Activated CD8-positive, alpha-beta T cell treated with anti-CD3 and anti-CD28 coated beads for 36 hours (primary cell): Measurements from ENCODE around the gene PPP1R13L. TPM values are rescaled to one million over a fixed set of nuclear protein-coding genes. Genes with fewer than 3 reads are reported as not detected.

ENCODE experiments used
- ATAC-seq: fragments of 200-7000 bp; cut with Tn5 transposase; one replicate; pipeline ENCODE4 v1.10.0; 2021; ENCODE audit warnings: mild to moderate bottlenecking, moderate library complexity
- CTCF ChIA-PET: fragments of 350-600 bp; sonication (Branson Sonifier 250); formaldehyde crosslinking; loops from one replicate; lab custom pipeline; 2021; ENCODE audit warnings: antibody characterized with exemption; lab: Charles Lee
- POLR2A ChIA-PET: fragments of 350-600 bp; sonication (Branson Sonifier 250); formaldehyde crosslinking; loops from one replicate; lab custom pipeline; 2021; ENCODE audit warnings: antibody characterized with exemption; lab: Charles Lee
- DNase-seq: peaks from one replicate; pipeline ENCODE4 v3.0.0-alpha.2; 2020
- H3K27ac Mint-ChIP-seq: one replicate; pipeline ENCODE4 v1.8.0; 2021; ENCODE audit warnings: mild to moderate bottlenecking, mixed read lengths
- H3K27me3 Mint-ChIP-seq: one replicate; pipeline ENCODE4 v1.8.0; 2021; ENCODE audit warnings: mixed read lengths
- H3K36me3 Mint-ChIP-seq: one replicate; pipeline ENCODE4 v1.8.0; 2021; ENCODE audit warnings: low read depth, mixed read lengths
- H3K4me1 Mint-ChIP-seq: one replicate; pipeline ENCODE4 v1.8.0; 2021; ENCODE audit warnings: low read depth, mixed read lengths
- H3K4me3 Mint-ChIP-seq: one replicate; pipeline ENCODE4 v1.8.0; 2021; ENCODE audit warnings: mild to moderate bottlenecking, moderate library complexity, mixed read lengths
- H3K9me3 Mint-ChIP-seq: one replicate; pipeline ENCODE4 v1.8.0; 2021; ENCODE audit warnings: mixed read lengths
- intact Hi-C: fragments of 100-400 bp; cut with micrococcal nuclease; formaldehyde crosslinking; loops from one replicate; pipeline ENCODE4 v1.10.0; 2022
- total RNA-seq, 2 experiments: library from RNA; stranded (reverse); gene quantifications; one replicate each; pipeline ENCODE4 v1.2.3, GENCODE V29; 2021
- TF ChIP-seq, protein P1 (sequence below): fragments of 200-600 bp; IDR thresholded peaks from one replicate; pipeline ENCODE4 v1.8.0; 2022; ENCODE audit warnings: antibody characterized with exemption, mild to moderate bottlenecking

The PPP1R13L gene
- total RNA-seq, 2 experiments from 2014 or later, result 4.6 to 5.8 TPM

DNA sequence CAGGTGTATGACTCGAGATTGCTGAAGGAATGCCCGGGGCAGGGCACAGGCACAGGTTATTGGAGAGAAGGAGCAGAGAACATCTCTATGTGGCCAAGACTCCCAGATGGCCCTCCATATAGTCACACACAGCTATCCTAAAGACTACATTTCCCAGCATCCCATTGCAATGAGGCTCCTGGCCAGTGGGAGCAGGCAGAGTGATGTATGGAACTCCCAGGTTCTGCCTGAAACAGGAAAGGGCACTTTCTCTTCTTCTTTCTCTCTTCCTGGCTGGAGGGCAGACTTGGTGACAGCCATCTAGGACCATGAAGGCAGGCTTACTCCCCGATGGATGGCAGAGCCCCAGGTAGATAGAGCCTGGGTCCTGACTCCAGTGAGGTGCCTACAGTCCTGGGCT lies 13.5 kb downstream of the PPP1R13L start:
- ChIA-PET CTCF (no interaction called here), POLR2A (no interaction called here)
- Mint-ChIP-seq H3K36me3 (no peaks in the 10 kb centered on the region), H3K4me1 (no peaks in the 10 kb centered on the region), H3K27ac (no peak overlapping the region), H3K27me3 (peaks cover 12% of the 10 kb centered on the region), H3K4me3 (no peak overlapping the region), H3K9me3 (no peaks in the 10 kb centered on the region)
- intact Hi-C loops, result no loop called here
- DNase-seq, result no peak
- TF ChIP-seq, protein P1, sequence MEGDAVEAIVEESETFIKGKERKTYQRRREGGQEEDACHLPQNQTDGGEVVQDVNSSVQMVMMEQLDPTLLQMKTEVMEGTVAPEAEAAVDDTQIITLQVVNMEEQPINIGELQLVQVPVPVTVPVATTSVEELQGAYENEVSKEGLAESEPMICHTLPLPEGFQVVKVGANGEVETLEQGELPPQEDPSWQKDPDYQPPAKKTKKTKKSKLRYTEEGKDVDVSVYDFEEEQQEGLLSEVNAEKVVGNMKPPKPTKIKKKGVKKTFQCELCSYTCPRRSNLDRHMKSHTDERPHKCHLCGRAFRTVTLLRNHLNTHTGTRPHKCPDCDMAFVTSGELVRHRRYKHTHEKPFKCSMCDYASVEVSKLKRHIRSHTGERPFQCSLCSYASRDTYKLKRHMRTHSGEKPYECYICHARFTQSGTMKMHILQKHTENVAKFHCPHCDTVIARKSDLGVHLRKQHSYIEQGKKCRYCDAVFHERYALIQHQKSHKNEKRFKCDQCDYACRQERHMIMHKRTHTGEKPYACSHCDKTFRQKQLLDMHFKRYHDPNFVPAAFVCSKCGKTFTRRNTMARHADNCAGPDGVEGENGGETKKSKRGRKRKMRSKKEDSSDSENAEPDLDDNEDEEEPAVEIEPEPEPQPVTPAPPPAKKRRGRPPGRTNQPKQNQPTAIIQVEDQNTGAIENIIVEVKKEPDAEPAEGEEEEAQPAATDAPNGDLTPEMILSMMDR, result no peak
- no peak for ATAC-seq

DNA sequence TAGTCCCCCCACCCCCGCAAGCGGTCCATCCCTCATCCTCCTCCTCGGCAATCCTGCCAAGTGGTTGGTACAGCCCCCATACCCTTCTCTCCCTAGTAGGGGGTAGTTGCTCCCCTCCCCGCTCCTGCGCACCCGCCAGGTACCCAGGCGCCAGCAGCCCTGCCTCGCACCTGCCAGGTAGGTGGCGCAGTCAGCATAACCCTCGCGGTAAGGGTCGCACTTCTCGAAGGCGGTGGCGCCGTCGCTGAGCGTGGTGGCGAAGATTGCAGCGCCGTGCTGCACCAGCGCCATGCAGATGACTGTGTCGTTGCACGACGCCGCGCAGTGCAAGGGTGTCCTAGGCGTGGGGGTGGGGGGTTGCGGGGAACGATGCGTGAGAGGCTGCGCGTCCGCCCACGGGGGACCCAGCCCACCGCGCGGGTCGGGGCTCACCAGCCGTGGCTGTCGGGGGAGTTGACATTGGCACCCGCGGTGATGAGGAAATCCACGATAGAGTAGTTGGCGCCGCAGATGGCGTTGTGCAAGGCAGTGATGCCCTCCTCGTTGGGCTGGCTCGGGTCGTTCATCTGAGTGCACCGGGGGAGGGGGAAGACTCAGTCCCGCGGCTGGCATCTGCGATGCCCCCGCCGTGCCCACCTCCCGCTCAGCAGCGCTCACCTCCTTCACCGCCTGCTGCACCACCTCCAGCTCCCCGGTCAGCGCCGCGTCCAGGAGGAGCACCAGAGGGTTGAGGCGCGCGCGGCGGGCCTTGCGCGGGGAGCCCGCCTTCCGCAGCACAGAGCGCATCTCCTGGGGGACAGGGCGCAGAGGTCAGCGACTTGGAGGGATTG lies 19.3 kb downstream of the PPP1R13L start:
- intact Hi-C loops, result no loop called here
- Mint-ChIP-seq H3K4me3 (no peak overlapping the region), H3K4me1 (no peaks in the 10 kb centered on the region), H3K9me3 (no peaks in the 10 kb centered on the region), H3K27me3 (peaks cover 22% of the 10 kb centered on the region), H3K27ac (no peak overlapping the region), H3K36me3 (no peaks in the 10 kb centered on the region)
- no peak for ATAC-seq
- TF ChIP-seq, protein P1, result no peak
- CTCF ChIA-PET, result no interaction called here
- POLR2A ChIA-PET, result interaction anchor here (1.0 kb wide), 1 partner anchor 249 kb away, joined by 3 read pairs; no protein-coding TSS in a partner anchor
- DNase-seq, result no peak

DNA sequence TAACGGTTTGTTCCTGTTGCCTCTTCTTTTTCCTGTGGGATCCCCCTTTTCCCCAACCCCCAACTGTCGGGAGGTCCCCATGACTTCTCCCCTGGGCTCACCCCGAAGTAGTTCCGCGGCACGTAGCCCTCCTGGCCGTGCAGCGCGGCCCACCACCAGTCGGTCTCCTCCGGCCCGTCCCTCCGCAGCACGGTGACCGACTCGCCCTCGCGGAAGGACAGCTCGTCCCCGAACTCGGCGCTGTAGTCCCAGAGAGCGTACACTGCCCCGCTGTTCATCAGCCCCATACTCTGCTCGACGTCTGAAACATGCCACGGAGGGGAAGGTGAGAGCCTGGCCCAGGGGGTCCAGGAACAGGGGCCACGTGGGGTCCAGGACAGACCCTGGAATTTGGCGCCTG lies 22.4 kb downstream of the PPP1R13L start:
- Mint-ChIP-seq H3K9me3 (no peaks in the 10 kb centered on the region), H3K4me1 (no peaks in the 10 kb centered on the region), H3K4me3 (no peak overlapping the region), H3K27me3 (peaks cover 18% of the 10 kb centered on the region), H3K36me3 (no peaks in the 10 kb centered on the region), H3K27ac (no peak overlapping the region)
- DNase-seq (no peak), ATAC-seq (no peak)
- ChIA-PET POLR2A (no interaction called here), CTCF (no interaction called here)
- TF ChIP-seq, protein P1, result no peak
- intact Hi-C loops, result no loop called here

DNA sequence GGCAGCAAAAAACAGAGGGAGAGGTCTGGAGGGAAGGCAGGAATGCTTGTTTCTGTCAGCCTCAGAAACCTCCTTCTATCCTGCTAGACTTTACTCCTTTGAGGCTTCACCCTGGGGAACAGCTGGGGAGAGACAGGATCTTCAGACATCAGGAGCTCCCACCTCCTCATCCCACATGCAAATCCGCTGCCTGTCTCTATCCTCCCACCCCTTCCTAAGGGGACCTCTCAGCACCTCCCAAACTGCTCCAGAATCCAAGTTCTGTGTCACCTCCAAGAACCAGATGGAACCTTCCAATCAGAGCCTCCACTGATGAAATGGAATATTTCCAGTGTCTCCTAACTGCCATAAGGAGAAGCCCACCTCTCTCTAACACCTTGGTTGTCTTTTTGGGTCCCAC lies 24.8 kb downstream of the PPP1R13L start:
- Mint-ChIP-seq H3K27me3 (peaks cover 4% of the 10 kb centered on the region), H3K4me1 (no peaks in the 10 kb centered on the region), H3K27ac (no peak overlapping the region), H3K9me3 (no peaks in the 10 kb centered on the region), H3K36me3 (no peaks in the 10 kb centered on the region), H3K4me3 (no peak overlapping the region)
- intact Hi-C loops, result no loop called here
- TF ChIP-seq, protein P1, result no peak
- DNase-seq (no peak), ATAC-seq (no peak)
- POLR2A ChIA-PET, result no interaction called here
- CTCF ChIA-PET, result no interaction called here

DNA sequence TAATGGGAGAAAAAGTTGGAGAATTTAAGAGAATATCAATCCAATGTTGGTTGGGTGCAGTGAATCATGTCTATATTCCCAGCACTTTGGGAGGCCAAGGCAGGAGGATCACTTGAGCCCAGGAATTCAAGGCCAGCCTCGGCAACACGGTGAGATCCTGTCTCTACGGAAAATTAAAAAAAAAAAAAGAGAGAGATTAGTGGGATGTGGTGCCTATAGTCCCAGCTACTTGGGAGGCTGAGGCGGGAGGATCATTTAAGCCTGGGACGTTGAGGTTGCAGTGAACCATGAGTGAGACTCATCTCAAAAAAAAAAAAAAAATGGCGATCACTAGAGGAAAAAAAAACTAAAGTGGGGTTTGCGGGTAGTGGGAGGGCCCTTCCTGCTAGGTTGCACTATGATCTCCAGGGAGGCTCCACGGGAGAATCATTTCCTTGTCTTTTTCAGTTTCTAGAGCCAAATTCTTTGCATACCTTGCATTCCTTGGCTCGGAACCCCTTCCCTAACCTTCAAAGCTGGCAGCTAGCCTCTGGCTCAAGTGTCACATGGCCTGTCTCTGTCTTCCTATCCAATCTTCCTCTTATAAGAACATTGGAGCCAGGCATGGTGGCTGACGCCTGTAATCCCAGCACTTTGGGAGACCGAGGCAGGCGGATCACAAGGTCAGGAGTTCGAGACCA lies 28.7 kb downstream of the PPP1R13L start:
- H3K9me3 Mint-ChIP-seq, result no peaks in the 10 kb centered on the region
- H3K4me3 Mint-ChIP-seq, result no peak overlapping the region
- ATAC-seq (no peak), DNase-seq (no peak)
- no peak overlapping the region for H3K27ac Mint-ChIP-seq
- TF ChIP-seq, protein P1, result no peak
- H3K27me3 Mint-ChIP-seq, result no peaks in the 10 kb centered on the region
- intact Hi-C loops, result no loop called here
- ChIA-PET CTCF (no interaction called here), POLR2A (interaction anchor here (1.5 kb wide), 1 partner anchor 19 kb away, joined by 3 read pairs; no protein-coding TSS in a partner anchor)
- no peaks in the 10 kb centered on the region for H3K36me3 Mint-ChIP-seq
- no peaks in the 10 kb centered on the region for H3K4me1 Mint-ChIP-seq
